Dermis microvascular lymphatic vessel endothelial cell (primary cell): ENCODE data around the gene MOB4. TPM values are rescaled to one million over a fixed set of nuclear protein-coding genes. Genes with fewer than 3 reads are reported as not detected.
A peak's percentile ranks its signal among the peaks of the same experiment; 100 is the strongest.
"Not testable (repeated sequence)": the region's sequence is repeated elsewhere in the genome, so short reads cannot be mapped to it uniquely, and the experiment has no call there.

Experiments used
- DNase-seq, 2 donors: peaks; one replicate each; pipeline versions ENCODE4 v3.0.0 to v3.0.0-alpha.2; 2010; ENCODE audit warnings: low read depth in 2 of 2
- total RNA-seq: library from RNA; depleted of rRNA; stranded (reverse); fragments of >200 nt; gene quantifications from 2 replicates; pipeline ENCODE4 v1.2.1, GENCODE V29; 2014

Gene MOB4
- total RNA-seq, 1 donor from 2014 or later = 28.2 TPM

DNA sequence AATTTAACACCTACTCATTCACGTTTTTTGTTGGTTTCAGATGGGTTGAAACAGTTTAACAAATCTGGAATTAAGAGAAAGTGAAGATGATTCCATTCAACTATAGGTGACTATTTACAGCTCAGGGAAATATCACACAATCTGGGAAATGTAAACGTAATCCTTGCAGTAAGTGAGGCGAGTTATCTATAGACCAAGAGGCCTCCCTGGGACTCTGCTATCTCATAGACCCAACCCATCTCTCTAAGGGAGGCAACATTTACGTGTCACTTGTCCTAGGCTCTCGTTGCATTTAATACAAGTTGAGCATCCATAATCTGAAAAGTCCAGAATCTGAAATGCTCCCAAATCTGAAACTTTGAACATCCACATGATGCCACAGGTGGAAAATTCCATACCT is 2.0 kb upstream of the MOB4 start:
- DNase-seq = no peak

DNA sequence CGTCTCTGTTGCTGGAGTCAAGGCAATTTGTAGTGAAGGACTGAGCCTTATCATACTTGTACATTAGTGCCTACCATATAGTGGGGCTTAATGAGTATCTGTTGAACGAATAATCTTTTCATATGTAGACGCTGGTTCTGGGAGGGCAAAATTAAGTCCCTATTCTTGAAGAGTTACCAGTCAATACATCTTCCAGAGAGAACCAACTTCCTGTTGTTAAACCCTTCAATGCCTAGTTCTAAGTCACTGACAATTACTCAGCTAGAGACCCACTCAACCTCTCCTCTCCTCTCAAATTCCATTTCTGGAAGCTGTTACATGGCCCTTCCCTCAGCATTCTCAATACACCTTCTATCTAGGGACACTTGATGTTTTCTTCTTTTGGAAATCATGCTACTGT is 1.1 kb upstream of the MOB4 start:
- DNase-seq = no peak

DNA sequence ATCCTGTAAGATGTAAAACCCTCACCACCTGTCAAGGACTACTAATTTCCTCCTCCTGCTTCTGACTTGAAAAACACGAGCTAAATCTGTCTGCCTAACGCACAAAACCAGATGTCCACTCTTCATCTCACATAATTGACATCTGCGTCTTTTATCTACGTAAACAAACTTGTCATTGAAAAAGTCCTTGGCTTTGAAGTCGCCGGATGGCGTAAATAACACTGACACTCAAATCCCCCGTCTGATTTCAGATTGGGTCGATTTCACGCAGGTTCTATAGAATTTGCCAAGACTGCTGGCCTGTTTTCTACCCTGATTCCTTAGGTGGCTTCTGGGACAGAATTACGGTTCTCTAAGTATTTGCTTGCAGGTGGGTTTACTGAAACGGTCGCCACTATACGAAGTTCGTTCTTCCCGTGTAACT is 539 bp upstream of the MOB4 start:
- DNase-seq = no peak

DNA sequence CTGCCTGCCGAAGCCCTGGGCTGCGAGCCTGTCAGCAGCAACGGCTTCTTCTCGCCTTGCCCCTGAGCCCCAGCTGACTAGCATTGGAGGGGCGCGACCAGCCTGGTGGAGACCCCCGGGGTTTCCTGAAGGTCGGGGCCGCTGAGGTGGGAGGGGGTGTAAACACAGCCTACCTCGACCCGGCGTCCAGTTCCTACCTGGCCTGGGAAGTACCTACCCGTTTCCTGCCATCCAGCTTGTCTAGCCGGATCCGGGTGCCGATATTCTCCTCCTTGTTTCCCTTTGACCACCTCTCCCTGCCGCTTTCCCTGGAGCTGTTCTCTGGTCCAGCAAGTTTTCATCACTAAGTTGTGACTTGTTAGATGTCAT is 511 bp downstream of the MOB4 start:
- DNase-seq = peak in 1 of 2 donors; percentile 44

DNA sequence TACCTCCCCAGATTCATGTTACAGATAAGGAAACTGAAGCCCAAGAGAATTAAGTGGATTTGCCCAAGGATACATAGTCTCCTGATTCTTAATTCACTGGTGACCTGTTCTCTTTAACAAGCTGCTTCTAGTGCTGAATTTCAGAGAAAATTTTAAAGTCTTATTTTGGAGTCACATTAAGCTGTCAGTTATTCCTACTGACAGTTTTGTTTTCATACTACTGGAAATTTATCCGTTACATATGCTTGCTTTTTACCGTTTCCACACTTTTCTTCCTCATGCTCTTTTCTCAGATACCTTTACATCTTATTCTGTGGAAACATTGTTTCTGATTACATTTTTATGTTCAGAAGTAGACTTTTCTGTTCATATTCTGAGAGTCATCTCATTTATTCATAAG is 1.3 kb downstream of the MOB4 start:
- no peak for DNase-seq

DNA sequence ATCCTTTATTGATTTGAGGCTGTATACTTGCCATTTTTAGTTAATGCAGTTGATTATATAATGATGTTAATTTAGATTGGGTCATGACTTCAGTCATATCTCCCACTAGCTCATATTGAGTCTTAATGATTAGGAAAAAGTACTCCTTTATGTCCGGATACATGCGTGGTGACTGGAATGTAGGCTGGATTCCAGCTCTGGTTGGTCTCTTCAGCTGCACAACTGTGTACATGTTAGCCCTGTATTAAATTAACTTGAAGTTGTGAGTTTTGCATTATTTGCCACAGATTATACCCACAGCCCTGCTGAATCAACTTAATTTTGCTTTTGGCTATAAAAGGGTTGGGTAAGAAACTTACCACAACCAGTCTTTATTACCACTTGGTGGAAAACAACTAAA is 22.5 kb downstream of the MOB4 start:
- DNase-seq = peak; percentile 25 to 38

DNA sequence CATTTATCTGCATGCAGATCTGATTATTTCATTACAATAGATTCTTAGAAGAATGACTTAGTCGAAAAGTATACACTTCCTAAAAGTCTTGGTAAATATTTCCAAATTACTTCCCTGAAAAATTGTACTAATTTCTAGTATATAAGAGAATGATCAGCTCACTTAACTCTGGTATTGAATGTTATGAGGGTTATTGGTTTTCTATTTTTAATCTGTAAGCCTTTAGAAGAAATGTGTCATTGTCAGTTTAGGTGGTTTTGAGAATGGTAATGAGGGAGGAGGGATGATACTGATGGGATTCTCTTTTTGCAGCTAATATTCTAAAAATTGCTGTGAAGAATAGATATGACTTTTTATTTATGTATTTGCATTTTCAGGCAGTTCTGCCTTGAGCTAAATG is 23.9 kb downstream of the MOB4 start:
- no peak for DNase-seq

DNA sequence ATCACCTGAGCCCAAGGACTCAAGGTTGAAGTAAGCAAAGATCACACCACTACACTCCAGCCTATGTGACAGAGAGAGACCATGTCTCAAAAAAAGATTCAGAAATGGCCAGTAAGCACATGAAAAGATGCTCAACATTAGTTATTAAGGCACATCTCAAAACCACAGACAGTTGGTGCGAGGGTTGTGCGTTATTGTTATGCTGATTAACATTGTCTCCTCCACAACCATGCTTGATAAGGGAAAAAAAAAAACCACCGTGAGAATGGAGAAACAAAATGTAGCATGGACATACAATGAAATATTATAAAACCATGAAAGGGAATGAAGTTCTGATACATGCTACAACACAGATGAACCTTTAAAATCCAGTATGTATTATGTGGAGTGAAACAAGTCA is 27.3 kb downstream of the MOB4 start:
- DNase-seq = no peak

DNA sequence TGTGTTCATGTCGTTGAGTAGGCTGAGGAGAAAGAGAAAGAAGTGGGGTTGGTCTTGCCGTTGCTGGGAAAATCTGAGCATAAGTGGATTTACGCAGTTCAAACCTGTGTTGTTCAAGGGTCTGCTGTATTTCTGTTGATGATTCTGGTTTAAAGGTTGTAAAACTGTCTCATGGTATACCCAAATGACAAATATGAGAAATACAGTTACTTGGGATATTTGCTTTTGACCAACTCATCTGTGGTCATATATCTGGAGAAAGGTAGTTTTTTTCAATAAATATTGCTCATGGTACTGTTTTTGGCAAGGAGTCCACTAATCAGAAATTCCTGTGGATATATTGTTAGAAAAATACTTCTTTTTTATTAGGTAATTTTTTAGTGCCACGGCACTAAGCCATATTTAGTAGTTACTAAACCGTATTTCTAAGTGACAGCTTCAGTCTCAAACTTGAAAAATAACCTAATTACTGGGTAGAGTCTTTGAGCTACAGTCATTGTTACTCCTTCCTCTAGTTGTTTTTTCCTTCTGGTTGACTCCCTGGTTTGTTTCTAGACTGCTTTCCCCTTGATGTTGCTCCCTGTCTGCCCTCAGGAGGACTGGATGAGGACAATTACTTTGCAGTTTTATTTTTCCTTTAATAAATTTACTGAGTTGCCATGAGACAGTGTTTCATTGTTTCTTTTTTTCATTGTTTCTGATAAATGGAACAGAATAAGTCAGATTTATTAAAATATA is 31.5 kb downstream of the MOB4 start:
- peak in 1 of 2 donors; percentile 62 for DNase-seq

DNA sequence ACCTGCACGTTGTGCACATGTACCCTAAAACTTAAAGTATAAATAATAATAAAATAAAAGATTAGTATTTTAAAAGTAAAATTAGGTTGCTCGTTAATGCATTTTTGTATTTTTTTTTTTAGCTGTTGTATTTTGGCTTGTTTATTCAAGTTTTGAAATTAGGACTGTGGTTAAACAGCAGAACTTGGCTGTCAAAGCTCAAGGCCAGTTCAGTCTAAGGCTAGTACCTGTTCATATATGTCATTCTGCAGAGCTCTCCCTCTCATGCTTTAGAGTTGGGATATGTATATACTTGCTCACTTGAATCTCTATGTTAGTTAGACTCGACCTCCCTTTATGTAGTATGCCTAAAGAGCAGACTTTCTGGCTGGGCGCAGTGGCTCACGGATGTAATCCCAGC is 32.7 kb downstream of the MOB4 start:
- DNase-seq = no peak

DNA sequence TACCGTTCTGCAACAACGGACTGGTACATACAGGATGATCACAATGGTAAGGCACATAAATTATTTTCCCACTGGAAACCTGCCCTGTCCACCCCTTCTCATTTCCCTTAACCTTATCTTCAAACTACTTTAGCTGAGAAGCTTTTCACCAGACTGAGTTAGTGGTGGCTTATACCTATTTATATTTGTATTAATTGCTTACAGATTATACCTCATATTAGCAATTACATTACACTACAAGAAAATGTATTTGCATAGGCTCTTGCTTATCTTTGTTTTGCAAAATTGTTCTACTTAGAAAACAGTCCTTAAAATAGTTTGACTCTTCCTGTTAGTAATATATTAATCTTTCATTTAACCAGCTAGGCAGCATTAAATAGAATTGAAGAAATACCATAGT is 35.4 kb downstream of the MOB4 start:
- not testable (repeated sequence) for DNase-seq

DNA sequence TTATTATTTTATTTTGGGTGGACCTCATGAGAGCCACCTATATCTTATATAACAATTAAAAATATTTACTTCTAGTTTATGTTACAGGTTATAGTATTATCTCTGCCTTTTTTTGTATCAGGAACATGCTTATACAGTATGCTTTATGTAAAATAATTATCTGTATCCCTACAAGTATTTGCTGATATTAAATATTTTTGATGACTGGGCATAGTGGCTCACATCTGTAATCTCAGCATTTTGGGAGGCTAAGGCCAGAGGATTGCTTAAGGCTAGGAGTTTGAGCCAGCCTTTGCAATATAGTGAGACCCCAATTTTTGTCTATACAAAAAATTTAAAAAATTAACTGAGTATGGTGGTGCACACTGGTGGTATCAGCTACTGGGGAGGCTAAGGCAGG is 39.6 kb downstream of the MOB4 start:
- DNase-seq = no peak

DNA sequence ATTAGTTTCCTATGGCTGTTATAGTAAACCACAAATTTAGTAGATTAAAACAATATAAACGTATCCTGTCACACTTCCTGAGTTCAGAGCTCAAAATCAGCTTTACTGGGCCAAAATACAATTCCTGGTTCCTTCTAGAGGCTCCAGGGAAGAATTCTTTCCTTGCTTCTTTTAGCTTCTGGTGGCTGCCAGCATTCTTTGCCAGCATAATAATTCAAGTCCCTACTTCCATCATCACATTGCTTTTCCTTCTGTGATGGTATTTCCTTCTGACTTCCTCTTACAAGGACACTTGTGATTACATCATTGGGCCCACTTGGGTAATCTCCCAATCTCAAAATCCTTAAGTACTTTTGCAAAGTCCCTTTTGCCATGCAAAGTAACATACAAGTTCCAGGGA is 40.6 kb downstream of the MOB4 start:
- DNase-seq = peak in 1 of 2 donors; percentile 74

DNA sequence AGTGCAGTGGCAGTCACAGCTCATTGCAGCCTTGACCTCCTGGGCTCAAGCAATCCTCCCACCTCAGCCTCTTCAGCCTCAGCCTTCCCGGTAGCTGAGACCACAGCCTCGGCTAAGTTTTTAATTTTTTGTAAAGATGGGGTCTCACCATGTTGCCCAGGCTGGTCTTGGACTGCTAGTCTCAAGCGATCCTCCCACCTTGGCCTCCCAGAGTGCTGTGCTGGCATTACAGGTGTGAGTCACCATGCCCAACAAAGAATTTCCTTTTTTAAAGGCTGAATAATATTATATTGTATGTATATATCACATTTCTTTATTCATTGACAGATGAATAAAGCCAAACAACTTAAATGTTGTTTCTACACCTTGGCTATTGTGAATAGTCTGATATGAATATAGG is 42.5 kb downstream of the MOB4 start:
- DNase-seq = no peak

DNA sequence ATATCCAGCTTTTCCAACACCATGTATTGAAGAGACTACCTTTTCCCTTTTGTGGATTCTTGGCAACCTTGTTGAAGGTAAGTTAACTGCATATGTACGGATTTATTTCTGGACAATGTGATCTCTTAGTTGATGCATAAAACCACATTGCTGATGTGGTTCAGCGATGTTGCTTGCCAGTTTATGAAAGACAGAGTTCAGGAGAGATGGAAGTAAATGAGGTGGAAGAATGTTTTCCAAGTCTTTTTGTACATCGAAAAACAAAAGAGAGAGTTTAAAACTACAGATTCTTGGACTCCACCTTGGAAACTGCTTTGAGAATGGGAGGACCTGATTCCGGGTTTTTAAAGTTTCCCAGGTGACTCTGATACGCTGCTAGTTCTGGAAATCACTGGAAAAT is 43.8 kb downstream of the MOB4 start:
- DNase-seq = no peak

DNA sequence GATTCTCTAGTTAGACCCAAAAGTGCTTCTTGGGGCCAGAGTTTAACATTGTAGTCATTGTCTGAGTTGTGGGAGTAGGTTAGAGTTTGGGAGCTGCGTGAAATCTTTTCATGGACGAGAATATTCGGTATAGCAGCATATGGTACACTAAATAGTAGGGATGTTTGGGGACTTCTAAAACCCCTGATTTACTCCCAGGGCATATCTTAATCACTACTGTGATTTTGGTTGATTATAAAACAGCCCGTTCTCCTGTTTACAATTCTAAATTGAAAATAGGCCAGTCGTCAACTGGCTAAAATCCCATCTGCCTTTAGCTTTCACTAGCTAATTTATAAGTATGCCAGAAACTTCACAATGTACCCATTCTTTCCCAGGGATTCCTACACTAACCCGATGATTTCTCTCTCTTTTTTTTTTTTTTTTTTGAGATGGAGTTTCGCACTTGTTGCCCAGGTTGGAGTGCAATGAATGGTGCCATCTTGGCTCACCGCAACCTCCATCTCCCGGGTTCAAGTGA is 44.3 kb downstream of the MOB4 start:
- DNase-seq = no peak

DNA sequence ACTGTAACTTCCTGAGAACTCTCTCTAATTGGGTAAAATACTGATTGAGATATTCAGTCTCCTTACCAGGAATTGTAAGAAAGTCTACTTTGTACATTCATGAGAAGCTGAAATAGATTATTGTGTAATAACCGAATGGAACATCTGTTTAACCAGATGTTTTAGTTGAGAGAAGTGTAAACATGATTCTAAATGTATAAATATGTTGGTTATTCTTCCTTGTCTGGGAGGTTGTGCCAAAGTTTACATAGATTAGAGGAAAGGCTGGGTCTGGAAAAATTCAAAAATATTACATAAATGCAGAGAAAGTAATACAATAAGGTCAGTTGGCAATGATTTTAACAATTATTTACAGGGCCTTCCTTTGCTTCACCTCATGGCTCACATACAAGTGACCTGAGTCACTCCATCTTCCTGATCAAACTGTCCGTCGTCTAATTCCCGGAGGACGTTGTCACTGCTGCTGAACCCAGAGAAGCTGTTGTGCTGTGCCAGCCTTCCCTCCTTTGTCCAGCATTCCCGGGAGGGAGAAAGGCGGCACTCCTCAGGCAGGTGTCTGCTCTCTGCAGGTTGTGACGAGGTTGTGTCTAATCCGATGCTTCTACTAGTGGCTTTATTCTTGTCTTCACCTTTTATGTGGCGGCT is 55.9 kb downstream of the MOB4 start:
- peak in 1 of 2 donors; percentile 44 for DNase-seq

DNA sequence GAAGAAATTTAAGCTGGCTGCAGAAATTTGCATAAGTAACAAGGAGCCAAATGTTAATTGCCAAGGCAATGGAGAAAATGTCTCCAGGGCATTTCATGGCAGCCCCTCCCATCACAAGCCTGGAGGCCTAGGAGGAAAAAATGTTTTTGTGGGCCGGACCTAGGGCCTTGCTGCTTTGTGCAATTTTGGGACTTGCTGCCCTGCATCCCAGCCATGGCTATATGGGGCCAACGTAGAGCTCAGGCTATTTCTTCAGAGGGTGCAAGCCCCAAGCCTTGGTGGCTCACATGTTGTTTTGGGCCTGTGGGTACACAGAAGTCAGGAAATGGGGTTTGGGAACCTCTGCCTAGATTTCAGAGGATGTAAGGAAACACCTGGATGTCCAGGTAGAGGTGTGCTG is 57.7 kb downstream of the MOB4 start:
- no peak for DNase-seq

DNA sequence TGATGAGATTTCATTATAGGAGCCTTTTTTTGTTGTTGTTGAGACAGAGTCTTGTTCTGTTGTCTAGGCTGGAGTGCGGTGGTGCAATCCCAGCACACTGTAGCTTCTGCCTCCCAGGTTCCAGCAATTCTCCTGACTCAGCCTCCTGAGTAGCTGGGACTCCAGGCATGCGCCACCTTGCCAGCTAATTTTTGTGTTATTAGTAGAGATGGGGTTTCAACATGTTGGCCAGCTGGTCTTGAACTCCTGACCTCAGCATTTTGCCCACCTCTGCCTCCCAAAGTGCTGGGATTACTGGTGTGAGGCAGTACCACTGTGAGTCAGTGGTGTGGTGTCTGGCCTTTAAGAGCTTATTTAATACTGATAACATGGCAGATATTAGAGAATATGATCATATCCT is 60.1 kb downstream of the MOB4 start:
- DNase-seq = no peak

DNA sequence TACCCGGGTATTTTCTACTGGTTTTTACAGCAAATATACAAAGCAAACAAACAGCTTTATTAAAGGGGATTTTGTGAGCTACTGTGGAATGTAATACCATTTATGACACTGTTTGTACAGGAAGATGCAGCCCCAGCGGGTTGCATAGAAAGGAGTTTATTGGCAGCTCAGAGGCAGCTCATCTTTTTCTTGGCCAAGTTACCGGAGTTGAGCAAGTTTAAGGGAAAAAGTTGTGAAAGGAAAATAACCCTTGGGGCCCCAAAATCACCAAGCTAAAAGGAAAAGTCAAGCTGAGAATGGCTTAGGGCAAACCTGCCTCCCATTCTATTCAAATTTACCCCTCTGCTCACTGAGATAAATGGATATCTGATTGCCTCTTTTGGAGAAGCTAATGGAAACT is 60.8 kb downstream of the MOB4 start:
- DNase-seq = peak; percentile 59 to 76

DNA sequence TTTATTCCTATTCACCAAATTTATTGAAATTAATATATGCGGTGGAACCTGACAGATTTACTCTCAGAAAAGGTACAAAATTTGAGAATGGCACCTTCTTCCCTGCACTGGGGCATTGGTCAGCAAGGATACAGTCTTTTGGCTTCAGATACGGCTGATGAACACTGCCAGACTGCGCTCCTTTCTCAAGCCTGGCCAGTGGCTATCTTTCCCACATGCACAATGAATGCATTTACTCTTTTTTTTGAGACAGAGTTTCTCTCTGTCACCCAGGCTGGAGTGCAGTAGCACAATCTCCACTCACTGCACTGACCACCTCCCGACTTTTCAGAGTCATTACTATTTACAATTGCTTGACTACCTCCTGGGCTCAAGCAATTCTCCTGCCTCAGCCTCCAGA is 61.6 kb downstream of the MOB4 start:
- no peak for DNase-seq

DNA sequence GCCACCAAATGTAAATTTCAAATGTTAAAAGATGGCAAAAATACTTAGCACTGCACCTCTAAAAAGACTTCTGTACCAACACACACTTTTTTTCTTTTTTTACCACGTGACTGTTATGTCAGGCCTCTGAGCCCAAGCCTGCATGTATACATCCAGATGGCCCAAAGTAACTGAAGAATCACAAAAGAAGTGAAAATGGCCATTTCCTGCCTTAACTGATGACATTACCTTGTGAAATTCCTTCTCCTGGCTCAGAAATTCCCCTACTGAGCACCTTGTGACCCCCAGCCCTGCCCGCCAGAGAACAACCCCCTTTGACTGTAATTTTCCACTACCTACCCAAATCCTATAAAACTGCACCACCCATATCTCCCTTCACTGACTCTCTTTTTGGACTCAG is 62.4 kb downstream of the MOB4 start:
- not testable (repeated sequence) for DNase-seq

DNA sequence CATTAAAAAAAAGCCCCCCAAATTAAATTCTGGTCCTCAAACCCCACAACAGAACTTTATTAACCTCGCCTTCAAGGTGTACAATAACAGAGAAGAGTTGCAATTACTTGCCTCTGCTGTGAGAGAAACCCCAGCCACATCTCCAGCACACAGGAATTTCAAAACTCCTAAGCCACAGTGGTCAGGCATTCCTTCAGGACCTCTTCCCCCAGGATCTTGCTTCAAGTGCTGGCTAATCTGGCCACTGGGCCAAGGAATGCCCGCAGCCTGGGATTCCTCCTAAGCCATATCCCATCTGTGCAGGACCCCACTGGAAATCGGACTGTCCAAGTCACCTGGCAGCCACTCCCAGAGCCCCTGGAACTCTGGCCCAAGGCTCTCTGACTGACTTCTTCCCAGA is 64.3 kb downstream of the MOB4 start:
- DNase-seq = not testable (repeated sequence)
